HuH-7 (cell line): ENCODE results near the gene TRIO.

ENCODE experiments used
- DNase-seq: peaks from one replicate; pipeline ENCODE4 v3.0.0; 2011; ENCODE audit warnings: low spot score

Gene TRIO

DNA sequence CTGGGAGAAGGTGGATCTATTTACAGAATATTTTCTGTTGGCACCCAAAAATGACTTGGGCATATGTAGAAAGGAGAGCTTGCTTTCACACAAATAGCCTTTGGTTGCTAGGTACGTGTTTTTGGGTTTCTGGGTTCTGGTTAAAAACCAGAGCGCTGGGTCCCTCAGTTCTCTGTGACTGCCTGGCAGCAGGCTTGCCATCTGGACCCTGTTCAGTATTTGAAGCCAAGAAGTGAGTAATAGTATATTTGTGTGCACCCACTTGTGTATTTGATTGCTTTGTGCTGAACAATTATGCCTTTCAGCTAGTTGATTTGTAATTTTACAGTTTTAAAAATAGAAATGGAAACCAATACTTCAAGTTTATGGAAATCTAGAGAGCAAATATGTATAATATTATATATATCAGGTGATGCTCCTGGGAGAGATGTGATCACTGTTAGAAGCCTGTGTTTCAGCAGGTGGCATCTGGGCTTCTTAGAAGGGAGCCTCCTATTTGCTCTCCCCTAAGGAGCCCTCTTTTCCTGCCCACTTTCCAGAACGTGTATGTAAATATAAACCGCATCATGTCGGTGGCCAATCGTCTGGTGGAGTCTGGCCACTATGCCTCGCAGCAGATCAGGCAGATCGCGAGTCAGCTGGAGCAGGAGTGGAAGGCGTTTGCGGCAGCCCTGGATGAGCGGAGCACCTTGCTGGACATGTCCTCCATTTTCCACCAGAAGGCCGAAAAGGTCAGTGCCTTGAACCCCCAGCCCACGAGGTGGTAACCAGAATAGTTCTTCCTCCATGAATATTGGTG lies 153.6 kb downstream of the TRIO start:
- DNase-seq = no peak

GRCh38 chr5:14297697-14298096 lies 154.6 kb downstream of the TRIO start:
- DNase-seq = no peak

DNA sequence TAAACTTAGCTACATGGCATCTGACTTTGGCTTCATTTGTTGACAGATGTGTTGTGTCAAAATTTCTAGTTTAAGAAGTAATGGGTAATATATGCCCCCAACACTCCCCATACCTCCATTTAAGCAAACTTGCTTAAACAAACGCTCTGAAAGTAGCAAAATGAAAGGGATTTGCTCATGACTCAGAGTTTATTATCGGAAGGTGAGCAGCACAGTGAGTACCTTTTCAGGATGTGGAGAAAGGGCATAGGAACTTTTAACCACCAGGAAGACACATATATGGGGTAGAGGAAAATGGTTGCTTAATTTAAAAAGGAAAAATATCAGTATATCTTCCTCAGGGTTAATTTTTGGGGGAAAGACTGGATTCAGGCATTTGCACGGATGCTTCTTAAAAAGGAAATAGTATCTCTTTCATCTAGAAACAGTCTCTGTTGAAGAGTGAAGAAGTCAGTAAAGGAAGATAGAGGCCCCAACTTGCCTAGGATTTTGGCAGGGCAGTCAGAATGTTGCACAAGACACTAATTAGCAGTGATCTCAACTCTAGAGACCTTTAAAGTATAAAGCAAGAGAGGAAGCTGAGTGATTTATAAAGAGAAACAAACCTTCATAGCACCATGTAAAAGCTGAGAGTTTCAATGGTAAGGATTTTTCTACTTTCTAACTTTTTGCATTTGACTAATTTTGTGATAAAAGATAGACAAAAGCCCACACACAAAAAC lies 155.1 kb downstream of the TRIO start:
- DNase-seq = no peak

DNA sequence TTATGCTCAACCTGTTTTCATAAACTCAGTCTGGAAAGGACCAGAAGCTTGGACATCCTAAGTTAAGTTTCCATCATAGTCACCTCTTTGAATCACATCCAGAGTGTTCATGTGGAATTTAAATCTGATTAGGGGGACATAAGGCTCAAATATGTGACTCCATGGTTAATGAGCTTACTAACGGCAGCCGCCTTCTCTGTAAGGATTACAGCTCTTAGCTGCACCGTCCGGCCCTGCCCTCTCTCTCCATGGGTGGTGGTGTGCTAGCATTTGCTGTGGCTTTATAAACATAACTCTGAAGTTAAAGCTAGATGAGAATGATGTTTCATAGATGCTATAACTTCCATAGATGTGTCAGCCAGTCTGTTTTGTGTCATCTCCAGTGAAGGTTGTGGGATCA lies 156.5 kb downstream of the TRIO start:
- DNase-seq = no peak

GRCh38 chr5:14301186-14301585 lies 158.0 kb downstream of the TRIO start:
- no peak for DNase-seq

- DNase-seq = no peak
Observed at GRCh38 chr5:14302330-14302729, 159.2 kb downstream of the TRIO start.

DNA sequence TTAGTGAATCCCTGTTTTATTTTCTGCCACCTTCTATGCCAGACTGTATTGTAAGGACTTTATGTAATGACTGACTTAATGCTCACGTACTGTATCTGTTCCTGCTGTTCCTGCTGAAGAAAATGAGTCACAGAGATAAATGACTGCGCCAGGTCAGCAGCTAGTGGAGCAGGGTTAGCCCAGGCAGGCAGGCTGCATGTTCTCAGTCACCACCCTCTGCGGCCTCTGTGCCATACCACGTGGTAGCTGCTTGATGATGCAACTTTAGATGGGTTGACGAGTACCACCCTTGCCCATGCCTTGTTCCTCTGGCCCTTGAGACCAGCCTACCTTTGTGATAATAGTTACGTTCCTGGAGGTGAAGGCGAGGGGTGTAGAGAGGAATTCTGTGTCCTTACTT lies 161.9 kb downstream of the TRIO start:
- DNase-seq = no peak

DNA sequence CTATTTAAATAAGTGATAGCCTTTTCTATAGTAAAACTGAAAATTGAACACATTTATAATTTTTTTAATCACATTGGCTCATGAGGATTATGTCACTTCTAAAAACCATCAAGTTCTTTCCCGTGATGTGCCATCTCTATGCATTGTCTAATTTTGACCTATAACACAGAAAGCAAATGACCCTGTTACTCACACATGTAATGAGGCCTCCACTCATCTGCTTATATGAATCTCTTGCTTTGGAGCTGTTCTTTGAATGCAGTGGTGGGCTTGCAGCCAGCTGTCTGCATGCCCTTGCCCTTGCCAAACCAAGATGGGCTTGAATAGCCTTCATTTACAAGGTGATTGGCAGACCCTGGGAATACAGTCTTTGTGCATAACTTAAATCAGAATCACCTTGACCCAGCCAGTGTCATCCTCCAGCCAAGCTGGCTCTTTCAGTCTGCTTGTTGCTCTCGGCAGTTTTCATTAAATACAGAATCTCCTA lies 163.2 kb downstream of the TRIO start:
- DNase-seq = no peak

DNA sequence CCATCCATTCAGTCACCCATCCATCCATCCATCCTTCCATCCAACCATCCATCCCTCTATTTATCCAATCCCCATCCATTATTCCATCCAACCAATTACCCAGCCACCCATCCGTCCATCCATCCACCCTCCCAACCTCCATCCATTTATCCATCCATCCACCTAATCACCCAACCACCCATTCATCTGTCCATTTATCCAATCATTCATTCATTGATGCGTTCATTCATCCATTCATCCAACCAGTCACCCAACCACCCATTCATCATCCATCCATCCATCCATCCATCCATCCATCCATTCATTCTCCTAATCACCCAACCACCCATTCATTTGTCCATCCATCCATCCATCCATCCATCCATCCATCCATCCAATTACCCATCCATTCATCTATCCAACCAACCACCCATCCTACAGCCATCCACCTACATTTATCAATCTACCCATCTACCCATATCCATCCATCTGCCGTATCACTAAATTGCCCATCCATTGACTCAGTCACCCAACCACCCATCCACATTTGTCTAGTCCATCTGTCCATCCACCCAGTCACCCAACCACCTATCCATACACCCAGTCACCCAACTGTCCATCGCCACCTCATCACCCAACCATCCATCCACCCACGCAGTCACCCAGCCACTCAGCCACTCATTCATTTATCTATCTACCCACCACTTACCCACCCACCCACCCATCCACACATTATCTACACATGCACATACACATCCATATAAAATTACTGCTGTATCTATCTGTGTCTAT lies 165.4 kb downstream of the TRIO start:
- no peak for DNase-seq

DNA sequence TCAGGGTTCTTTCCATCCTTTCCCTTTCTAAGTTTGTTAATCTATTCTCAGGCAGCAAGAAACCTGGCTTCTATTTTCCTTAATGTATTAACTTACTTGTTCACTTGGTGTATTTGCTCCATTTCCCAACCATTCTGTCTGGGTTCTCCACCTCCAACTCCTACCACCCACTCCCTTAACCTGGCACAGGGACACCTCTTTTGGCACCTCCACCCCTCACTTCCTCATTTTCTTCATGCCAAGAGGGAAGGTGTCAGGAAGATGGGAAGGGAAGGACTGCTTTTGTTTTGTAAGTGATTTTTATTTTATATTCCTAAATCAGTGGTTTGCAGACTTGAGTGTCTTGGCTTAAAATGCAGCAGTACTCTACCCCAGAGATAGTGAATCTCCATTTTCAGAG lies 166.1 kb downstream of the TRIO start:
- no peak for DNase-seq

DNA sequence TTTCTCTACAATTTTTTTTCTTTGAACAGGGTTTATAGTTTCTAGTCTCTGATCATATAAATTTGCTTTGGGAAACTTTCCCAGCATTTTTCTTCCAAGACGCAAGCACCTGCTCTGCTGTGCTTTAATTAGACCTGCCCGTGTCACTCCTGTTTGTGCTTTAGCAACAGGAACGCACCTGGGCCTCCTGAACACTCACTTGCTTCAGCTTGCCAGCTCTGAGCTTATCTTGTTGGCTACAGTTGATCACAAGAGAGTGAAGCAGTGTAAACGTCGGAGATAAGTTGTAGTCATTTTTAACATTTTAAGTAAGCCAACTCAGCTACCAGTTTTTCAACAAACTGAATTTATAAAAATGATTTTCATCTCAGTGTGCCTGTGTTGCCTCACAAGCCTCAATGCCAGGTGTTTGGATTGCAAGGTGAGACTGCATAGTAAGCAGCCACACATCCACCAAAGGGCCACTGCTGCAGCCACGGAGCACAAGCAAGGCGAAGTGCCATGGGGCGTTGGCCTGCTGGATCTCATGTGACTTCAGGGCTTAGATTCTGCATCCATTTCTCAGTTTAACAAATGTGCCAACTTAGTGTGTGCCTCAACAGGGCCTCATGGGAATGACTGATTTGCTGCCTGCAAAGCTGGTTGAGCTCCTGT lies 166.9 kb downstream of the TRIO start:
- no peak for DNase-seq

DNA sequence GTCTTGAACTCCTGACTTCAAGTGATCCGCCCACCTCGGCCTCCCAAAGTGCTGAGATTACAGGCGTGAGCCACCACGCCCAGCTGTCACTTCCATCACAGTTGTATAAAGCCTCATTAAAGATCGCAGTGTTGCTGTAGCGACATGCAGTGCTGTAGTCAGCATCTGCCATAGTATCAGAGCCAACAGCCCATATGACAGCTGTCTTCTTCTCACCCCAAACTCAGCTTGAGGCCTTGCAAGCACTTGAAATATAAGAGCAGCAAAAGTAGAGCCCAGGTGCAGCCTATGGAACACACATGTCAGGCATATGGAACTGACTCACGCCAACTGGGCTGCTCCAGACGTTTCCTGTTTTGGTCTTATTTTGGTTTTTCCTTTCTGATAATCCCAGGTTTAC lies 167.8 kb downstream of the TRIO start:
- no peak for DNase-seq

GRCh38 chr5:14313986-14314690 lies 171.0 kb downstream of the TRIO start:
- no peak for DNase-seq

GRCh38 chr5:14316471-14316870 lies 173.3 kb downstream of the TRIO start:
- DNase-seq = no peak

GRCh38 chr5:14319102-14319501 lies 176.0 kb downstream of the TRIO start:
- no peak for DNase-seq

- no peak for DNase-seq
Observed at GRCh38 chr5:14321936-14322335, 178.8 kb downstream of the TRIO start.

DNA sequence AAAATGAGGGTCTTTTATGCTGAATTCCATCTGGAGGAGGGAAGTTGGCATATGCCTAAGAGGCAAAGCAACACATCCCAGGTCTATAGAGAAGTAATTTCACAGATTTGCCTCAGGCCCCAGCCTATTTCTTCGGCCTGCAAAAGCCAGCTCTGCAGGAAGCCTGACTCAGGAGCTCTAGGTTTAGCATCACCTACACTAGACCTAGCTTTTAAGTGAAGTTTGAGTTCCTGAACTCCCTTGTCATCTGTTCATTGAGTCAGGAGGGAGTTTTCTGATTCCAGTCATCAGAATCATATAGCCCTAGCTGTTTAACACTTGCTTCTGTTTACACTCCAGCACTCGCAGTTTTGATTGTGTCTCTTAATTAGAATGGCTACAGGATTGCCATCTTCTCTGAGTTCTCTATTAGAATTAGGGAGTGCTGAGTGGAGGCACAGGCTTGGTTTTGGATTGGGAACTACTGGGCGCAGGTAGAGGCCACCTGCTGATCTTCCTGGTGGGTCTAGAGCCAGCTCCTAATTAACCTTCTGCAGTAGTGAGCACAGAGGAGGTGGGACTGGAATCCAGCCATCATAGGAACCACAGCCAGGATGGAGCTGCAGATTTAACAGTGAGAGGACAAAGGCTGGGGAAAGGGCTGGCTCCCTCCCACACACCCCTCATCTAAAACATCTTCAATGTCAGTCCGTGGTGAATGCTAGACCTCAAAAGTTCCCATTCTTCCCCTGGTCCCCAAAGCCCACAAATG lies 179.5 kb downstream of the TRIO start:
- no peak for DNase-seq

GRCh38 chr5:14323466-14323865 lies 180.3 kb downstream of the TRIO start:
- DNase-seq = no peak

- DNase-seq = no peak
Observed at GRCh38 chr5:14325369-14325768, 182.2 kb downstream of the TRIO start.

DNA sequence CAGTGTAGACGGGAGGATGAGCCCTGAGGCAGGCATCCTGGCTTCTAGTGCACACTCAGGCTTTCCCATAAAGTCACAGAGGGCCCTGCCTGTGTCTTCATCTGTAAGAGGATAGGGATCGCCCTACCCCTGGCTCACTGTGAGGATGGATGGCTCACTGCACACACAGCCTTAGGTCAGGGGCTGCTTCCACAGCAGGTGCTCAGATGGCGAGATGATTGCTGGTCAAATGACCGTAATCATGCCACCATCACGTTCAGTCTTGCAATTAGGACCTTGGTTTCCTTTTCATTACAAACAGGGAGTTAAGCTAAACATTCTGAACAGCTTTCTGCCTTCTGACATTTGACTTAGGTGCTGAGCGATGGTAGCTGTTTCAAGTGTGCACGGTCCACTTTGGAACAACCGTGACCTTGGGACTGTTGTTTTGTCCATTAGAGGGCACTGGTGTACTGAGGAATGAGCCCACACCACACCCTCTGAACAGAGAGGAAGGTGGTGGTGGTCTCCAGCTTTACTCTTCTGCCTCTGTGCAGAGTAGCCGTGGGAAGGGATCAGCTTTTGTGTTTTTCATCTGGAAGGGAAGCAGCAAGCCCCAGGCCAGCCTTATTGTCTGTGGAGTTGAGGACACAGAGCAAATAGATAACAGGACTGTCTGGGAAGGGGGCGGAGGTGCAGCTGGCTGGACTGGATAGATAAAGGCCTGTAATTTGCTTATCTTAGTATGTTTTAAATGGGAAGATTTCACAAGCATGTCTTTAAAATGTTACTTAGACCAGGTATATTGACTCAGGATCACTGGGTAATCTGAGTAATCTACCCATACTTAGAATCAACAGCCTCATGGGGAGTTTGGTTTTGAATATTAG lies 183.1 kb downstream of the TRIO start:
- DNase-seq = peak; percentile 26
